GM18502 (cell line): ENCODE measurements around the gene PCMT1.
A peak's percentile ranks its signal among the peaks of the same experiment; 100 is the strongest.
"Not testable (repeated sequence)": the region's sequence is repeated elsewhere in the genome, so short reads cannot be mapped to it uniquely, and the experiment has no call there.

ENCODE experiments used
- ATAC-seq: cut with Tn5 transposase; IDR thresholded peaks from one replicate; pipeline ENCODE4 v1.9.1; 2021; ENCODE audit warnings: mild to moderate bottlenecking; ENCODE audit not compliant: unreplicated experiment, poor library complexity

Gene PCMT1

GRCh38 chr6:149749082-149749593 lies 403 bp upstream of the PCMT1 start:
- ATAC-seq: peak; percentile 2

- peak; percentile 37 for ATAC-seq
These were observed 632 bp downstream of the PCMT1 start for GRCh38 chr6:149750136-149750609.

GRCh38 chr6:149751239-149751638 lies 1.7 kb downstream of the PCMT1 start:
- no peak for ATAC-seq

- not testable (repeated sequence) for ATAC-seq
These were observed 2.4 kb downstream of the PCMT1 start for GRCh38 chr6:149751920-149752319.

- ATAC-seq: no peak
These were observed 3.2 kb downstream of the PCMT1 start for GRCh38 chr6:149752600-149753373.

GRCh38 chr6:149753374-149753637 lies 3.8 kb downstream of the PCMT1 start:
- ATAC-seq: not testable (repeated sequence)

GRCh38 chr6:149754548-149754947 lies 5.0 kb downstream of the PCMT1 start:
- ATAC-seq: no peak

- ATAC-seq: peak; percentile 74
These were observed 6.0 kb downstream of the PCMT1 start for GRCh38 chr6:149755300-149756260.

GRCh38 chr6:149756261-149756636 lies 6.7 kb downstream of the PCMT1 start:
- no peak for ATAC-seq

GRCh38 chr6:149761438-149761837 lies 11.9 kb downstream of the PCMT1 start:
- ATAC-seq: peak; percentile 96

- no peak for ATAC-seq
These were observed 14.3 kb downstream of the PCMT1 start for GRCh38 chr6:149763866-149764265.

- no peak for ATAC-seq
These were observed 16.7 kb downstream of the PCMT1 start for GRCh38 chr6:149766156-149766769.

- ATAC-seq: no peak
These were observed 20.1 kb downstream of the PCMT1 start for GRCh38 chr6:149769676-149770075.

- ATAC-seq: no peak
These were observed 21.6 kb downstream of the PCMT1 start for GRCh38 chr6:149771185-149771584.

GRCh38 chr6:149771925-149772324 lies 22.4 kb downstream of the PCMT1 start:
- ATAC-seq: no peak

- no peak for ATAC-seq
These were observed 28.1 kb downstream of the PCMT1 start for GRCh38 chr6:149777624-149778023.

GRCh38 chr6:149779644-149779963 lies 30.1 kb downstream of the PCMT1 start:
- ATAC-seq: no peak

- ATAC-seq: no peak
These were observed 32.2 kb downstream of the PCMT1 start for GRCh38 chr6:149781715-149782114.

GRCh38 chr6:149782337-149782736 lies 32.8 kb downstream of the PCMT1 start:
- ATAC-seq: no peak

GRCh38 chr6:149783551-149783950 lies 34.0 kb downstream of the PCMT1 start:
- ATAC-seq: no peak

GRCh38 chr6:149806127-149806526 lies 56.6 kb downstream of the PCMT1 start:
- ATAC-seq: no peak
